Nephron (organoid): ENCODE data around the gene ASTN2.

Experiments
- H3K27ac Mint-ChIP-seq, 3 experiments: 2 replicates each; pipeline ENCODE4 v1.8.0; 2020; ENCODE audit warnings: mixed read lengths in 3 of 3, mild to moderate bottlenecking in 2 of 3, moderate library complexity in 1 of 3
- H3K27me3 Mint-ChIP-seq: 2 replicates; pipeline ENCODE4 v1.8.0; 2021; ENCODE audit warnings: low read depth, mild to moderate bottlenecking, moderate library complexity, mixed read lengths
- H3K36me3 Mint-ChIP-seq: 2 replicates; pipeline ENCODE4 v1.8.0; 2020; ENCODE audit warnings: low read depth, mixed read lengths
- H3K4me1 Mint-ChIP-seq: 2 replicates; pipeline ENCODE4 v1.8.0; 2020; ENCODE audit warnings: mixed read lengths
- H3K4me3 Mint-ChIP-seq, 3 experiments: 2 replicates each; pipeline ENCODE4 v1.8.0; 2020; ENCODE audit warnings: mild to moderate bottlenecking in 3 of 3, mixed read lengths in 3 of 3, moderate library complexity in 2 of 3
- H3K9me3 Mint-ChIP-seq: 2 replicates; pipeline ENCODE4 v1.8.0; 2020; ENCODE audit warnings: mixed read lengths
- CTCF ChIP-seq, 3 experiments: fragments of 200-600 bp; sonication (generic); IDR thresholded peaks; one replicate each; pipeline ENCODE4 v1.5.0; 2021; ENCODE audit warnings: antibody characterized with exemption in 3 of 3; ENCODE audit not compliant: unreplicated experiment in 3 of 3

Gene ASTN2

DNA sequence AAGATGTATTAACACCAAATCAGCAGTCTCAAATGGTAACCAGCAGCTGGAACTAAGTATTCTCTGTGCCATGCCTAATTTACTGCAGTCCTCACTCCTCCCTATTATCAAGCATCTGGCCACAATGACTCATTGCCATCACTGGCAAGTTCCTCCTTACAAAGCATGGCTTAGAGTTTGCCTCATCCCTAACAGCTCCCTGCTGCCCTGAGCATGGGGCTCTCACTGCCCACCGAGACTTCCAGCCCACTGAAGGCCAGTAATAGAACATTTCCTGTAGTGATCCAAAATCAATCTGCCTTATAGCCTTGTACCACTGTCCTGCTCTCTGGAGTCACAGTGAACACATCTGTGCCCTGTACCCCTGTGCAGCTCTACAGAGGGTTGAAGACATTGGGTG lies 939.7 kb downstream of the ASTN2 start:
- no peak for TF ChIP-seq CTCF (IDR thresholded peaks at IDR 0.05; ENCODE audit: unreplicated experiment in 3 of 3)
- Mint-ChIP-seq H3K4me3 (no peak overlapping the region), H3K36me3 (no peaks in the 10 kb centered on the region), H3K9me3 (no peaks in the 10 kb centered on the region), H3K27ac (peak overlapping the region in 2 of 3 experiments; percentile 16 to 41), H3K4me1 (peaks cover 53% of the 10 kb centered on the region), H3K27me3 (peaks cover 10% of the 10 kb centered on the region)

DNA sequence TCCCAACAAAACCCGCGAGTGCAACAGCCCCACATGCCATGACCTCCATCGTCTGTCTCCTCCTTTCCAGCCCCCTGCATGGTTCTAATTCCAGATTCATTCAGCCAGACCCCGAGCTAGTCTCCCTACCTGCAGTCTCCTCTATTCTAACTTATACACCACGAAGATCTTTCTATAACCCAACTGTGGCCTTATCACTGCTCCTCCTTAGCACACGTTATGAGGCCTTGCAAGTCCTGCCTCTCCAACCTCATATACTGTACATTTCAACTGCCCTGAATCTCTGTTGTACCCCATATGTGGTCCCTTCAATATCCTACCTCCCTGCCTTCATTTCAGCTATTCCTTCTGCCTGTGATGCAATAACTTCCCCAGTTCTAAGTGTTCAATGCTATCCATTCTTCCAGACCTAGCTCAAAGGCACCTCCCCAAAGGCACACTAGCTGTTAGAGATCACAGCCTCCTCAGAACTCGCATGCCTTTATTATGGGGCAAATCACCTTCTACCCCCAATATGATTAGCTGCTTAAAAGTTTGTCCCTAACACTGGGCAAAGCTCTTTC lies 942.8 kb downstream of the ASTN2 start:
- no peak for TF ChIP-seq CTCF (IDR thresholded peaks at IDR 0.05; ENCODE audit: unreplicated experiment in 3 of 3)
- no peaks in the 10 kb centered on the region for H3K9me3 Mint-ChIP-seq
- peak overlapping the region in 1 of 3 experiments; percentile 9 for H3K4me3 Mint-ChIP-seq
- H3K27me3 Mint-ChIP-seq, result peaks cover 3% of the 10 kb centered on the region
- peaks cover 45% of the 10 kb centered on the region for H3K4me1 Mint-ChIP-seq
- no peaks in the 10 kb centered on the region for H3K36me3 Mint-ChIP-seq
- H3K27ac Mint-ChIP-seq, result peak overlapping the region; percentile 94 to 99 (median 96)

DNA sequence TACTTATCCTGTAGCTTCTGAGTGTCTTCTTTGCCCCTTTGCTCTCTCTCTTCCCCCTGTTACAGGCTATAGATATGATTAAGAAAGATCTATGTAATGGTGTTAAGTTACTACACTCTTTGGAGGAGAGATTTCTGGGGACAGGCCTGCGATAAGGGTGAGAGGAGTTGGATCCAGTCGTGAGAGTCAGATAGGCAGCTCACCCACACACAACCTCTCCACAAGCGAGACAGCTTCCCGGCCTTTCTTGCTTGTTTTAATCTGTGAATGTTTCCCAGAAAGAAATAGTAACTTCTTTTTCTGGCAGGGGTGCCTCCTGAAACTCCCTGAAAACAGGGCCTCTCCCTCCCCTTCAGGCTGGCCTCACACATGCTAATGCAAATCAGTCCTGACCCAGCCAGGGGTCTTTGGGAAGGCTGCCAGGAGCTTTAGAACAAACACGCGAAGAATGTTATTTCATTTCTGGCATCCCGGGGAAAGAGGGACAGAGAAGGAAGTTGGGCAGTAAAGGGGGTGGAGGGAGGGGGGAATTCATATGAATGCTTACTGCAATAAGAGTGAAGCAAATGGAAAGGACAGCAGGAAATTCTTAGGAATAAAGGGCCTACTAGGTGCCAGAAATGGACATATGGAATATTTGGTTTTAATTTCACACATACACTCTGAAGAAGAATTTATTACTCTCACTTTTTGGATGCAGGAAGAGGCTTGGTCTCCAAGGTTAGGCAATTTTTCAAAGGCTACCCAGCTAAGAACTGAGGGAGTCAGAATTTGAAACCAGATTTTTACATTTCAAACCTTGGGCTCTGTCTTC lies 943.6 kb downstream of the ASTN2 start:
- no peaks in the 10 kb centered on the region for H3K27me3 Mint-ChIP-seq
- peaks cover 38% of the 10 kb centered on the region for H3K4me1 Mint-ChIP-seq
- peak overlapping the region; percentile 94 to 99 (median 96) for H3K27ac Mint-ChIP-seq
- TF ChIP-seq CTCF (IDR thresholded peaks at IDR 0.05; ENCODE audit: unreplicated experiment in 3 of 3), result no peak
- no peaks in the 10 kb centered on the region for H3K36me3 Mint-ChIP-seq
- H3K4me3 Mint-ChIP-seq, result peak overlapping the region; percentile 0 to 14 (median 1)
- H3K9me3 Mint-ChIP-seq, result no peaks in the 10 kb centered on the region

DNA sequence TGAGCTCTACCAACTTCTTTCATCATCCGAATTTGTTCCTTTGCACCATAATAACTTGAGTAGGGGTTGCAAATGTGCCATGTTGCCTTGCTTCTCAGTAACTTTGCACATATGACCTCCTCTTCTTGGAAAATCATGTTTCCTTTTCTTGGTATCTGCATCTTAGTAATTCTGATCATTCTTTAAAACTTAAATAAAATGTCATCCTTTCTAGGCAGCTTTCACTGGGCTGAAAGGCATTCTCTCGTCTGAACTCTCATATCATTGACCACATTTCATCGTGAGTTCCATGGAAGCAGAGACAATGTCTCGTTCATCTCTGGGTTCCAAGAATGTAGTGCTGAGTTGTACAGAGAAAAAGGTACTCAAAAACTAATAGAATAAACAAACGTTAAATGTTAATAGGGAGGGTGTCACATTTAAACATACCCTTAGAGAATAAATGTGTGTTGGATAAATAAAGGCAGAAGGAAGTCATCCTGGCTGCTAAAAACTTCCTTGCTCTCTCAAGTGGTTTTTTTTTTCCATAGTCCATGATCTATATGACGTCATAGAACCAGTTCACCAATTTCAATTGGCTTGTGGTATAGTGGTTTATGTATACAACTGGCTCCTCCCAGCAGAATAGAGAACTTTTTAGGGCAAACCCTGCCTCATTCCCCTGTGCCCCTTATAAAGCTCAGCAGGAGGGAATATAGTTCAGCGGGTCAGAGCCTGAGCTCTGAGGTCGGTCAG lies 945.9 kb downstream of the ASTN2 start:
- no peaks in the 10 kb centered on the region for H3K36me3 Mint-ChIP-seq
- H3K27ac Mint-ChIP-seq, result peak overlapping the region in 1 of 3 experiments; percentile 50

GRCh38 chr9:116468369-116468768 lies 946.5 kb downstream of the ASTN2 start:
- Mint-ChIP-seq H3K4me3 (no peak overlapping the region), H3K27ac (no peak overlapping the region), H3K4me1 (peaks cover 33% of the 10 kb centered on the region), H3K9me3 (no peaks in the 10 kb centered on the region), H3K36me3 (no peaks in the 10 kb centered on the region), H3K27me3 (peaks cover 3% of the 10 kb centered on the region)
- no peak for TF ChIP-seq CTCF (IDR thresholded peaks at IDR 0.05; ENCODE audit: unreplicated experiment in 3 of 3)

More for the DNA sequence above, 945.9 kb downstream of the ASTN2 start:
- no peak overlapping the region for H3K4me3 Mint-ChIP-seq
- no peak for TF ChIP-seq CTCF (IDR thresholded peaks at IDR 0.05; ENCODE audit: unreplicated experiment in 3 of 3)
- no peaks in the 10 kb centered on the region for H3K27me3 Mint-ChIP-seq
- H3K4me1 Mint-ChIP-seq, result peaks cover 33% of the 10 kb centered on the region
- no peaks in the 10 kb centered on the region for H3K9me3 Mint-ChIP-seq
